HPDE6-E6E7 (cell line): ENCODE results near the gene COX6B1.
A peak's percentile ranks its signal among the peaks of the same experiment; 100 is the strongest.
"Not testable (repeated sequence)": the region's sequence is repeated elsewhere in the genome, so short reads cannot be mapped to it uniquely, and the experiment has no call there.

Experiments used
- DNase-seq: peaks from one replicate; pipeline ENCODE4 v3.0.0; 2011; ENCODE audit warnings: missing footprints; ENCODE audit errors: extremely low spot score

Gene COX6B1

DNA sequence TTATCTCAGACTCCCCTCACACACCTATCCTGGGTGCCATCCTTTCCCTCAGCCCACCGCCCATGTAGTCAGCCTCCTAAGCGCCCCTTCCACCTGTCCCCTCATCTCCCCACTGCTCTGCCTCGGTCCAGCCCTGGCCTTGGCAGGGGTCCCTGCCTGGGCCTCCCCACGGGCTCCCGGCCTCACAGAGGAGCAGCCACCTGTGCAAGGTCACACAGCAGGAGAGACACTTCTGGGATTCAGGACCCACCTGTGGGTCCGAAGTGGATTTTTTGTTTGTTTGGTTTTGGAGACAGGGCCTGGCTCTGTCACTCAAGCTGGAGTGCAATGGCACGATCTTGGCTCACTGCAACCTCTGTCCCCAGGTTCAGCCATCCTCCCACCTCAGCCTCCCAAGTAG, 17.5 kb downstream of the COX6B1 start:
- DNase-seq, result no peak

GRCh38 chr19:35666251-35666913, 18.3 kb downstream of the COX6B1 start, which contains the start of gene UPK1A:
UPK1A (plus strand) TSS chr19:35666517; CDS start chr19:35666813, 296 bp downstream.
- DNase-seq, result no peak

DNA sequence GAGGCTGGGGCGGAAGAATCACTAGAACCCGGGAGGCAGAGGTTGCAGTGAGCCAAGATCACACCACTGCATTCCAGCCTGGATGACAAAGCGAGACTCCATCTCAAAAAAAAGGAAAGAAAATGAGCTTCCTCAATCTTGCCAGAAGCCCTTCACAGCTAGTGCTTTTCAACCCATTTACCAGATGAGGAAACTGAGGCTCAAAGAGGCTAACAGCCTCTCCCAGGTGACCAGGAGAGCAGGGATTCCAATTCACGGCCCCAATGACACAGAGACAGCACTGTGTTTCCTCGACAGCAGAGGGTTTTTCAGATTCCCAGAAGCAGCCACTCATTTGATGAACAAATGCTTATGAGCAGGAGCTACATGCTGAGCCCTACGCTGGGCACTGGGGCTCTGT, 21.4 kb downstream of the COX6B1 start:
- no peak for DNase-seq

DNA sequence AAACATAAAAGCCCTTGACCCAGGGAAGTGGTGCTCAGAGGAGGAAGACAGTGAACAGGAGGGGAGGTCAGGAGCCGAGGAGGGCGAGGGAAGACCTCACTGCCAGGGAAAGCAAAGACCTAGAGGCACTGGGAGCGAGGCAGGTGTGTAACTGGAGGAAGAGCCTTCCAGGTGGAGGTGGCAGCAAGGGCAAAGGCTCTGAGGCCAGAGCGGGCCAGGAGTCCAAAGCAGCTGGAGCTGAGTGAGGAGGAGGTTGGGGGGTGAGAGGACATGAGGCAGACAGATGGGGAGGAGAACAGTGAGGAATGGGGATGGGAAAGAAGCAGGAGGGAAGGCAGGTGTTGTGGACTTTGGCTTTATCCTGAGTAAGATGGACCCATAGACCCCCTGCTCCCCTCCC, 21.9 kb downstream of the COX6B1 start:
- DNase-seq, result no peak

GRCh38 chr19:35670686-35671085, 22.6 kb downstream of the COX6B1 start:
- DNase-seq, result no peak

- DNase-seq, result no peak
Observed at GRCh38 chr19:35671818-35672217, 23.7 kb downstream of the COX6B1 start.

DNA sequence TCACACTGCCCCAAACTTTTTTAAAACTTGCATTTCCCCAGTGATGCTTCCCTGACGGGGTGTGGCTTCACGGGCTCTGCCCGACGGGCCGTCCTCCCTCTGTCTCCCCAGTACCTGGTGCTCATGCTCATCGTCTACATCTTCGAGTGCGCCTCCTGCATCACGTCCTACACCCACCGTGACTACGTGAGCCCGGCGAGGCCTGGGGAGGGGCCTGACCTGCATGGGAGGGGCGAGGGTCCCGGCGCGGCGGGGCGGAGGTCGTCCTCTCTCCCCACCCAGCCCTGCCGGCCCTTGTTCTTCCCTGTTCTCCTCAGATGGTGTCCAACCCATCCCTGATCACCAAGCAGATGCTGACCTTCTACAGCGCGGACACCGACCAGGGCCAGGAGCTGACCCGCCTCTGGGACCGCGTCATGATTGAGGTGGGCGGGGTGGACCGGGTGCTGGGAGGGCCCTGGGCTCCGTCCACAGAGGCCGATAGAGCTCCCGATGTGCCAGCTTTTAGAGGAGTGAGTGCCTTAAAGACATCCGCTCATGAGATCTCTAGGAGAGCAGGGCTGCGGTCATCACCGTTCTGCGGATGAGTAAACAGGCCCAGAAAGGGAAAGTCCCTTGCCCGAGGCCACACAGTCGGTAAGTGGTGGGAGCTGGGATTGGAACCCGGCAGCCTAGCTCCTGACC, 25.1 kb downstream of the COX6B1 start:
- DNase-seq, result peak; percentile 29

DNA sequence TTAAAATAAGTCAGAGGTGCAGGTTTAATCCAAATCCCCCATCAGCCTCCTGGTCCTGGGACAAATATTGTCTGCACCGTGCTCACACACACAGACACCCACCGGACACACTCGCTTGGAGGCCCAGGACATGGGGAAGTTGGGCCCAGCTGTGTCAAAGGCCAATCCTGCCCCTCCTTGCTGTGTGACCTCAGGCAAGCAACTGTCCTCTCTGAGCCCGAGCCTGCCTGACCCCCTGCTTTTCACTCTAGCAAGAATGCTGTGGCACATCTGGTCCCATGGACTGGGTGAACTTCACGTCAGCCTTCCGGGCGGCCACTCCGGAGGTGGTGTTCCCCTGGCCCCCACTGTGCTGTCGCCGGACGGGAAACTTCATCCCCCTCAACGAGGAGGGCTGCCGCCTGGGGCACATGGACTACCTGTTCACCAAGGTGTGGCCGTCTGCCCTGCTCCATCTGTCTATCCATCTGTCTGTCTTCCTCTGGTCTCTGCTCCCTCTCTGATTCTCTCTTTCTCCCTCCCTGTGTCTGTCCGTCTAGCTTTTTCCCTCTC, 27.5 kb downstream of the COX6B1 start:
- DNase-seq, result no peak

- no peak for DNase-seq
Observed at GRCh38 chr19:35689836-35690235, 41.7 kb downstream of the COX6B1 start.

DNA sequence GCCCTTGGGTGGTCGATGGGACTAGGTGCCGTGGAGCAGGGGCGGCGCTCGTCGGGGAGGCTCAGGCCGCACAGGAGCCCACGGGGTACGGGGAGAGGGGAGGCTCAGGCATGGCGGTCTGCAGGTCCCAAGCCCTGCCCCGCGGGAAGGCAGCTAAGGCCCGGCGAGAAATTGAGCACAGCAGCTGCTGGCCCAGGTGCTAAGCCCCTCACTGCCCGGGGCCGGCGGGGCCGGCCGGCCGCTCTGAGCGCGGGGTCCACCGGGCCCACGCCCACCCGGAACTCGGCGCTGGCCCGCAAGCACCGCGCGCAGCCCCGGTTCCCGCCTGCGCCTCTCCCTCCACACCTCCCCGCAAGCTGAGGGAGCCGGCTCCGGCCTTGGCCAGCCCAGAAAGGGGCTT, 43.0 kb downstream of the COX6B1 start:
- not testable (repeated sequence) for DNase-seq

DNA sequence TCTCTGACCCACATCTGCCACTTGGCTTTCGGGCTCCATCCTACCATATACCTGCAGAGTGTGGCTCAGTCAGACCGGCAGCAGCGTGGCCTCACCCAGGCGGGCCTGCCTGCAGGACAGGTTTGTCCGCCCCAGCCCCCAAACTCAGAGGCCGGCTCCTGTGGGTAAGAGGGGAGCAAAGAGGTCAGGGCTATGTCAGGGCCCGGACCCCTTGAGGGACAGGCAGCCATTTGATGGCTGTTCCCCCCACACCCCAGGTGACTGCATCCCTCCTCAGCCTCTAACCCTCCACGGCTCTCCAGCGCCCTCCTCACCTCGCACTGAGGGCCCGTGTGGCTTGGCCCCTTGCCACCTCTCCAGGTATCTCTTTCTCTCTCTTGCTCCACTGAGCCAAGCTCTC, 43.9 kb downstream of the COX6B1 start:
- DNase-seq, result no peak

- no peak for DNase-seq
Observed at GRCh38 chr19:35693422-35693821, 45.3 kb downstream of the COX6B1 start.

GRCh38 chr19:35693835-35694599, 45.9 kb downstream of the COX6B1 start:
- DNase-seq, result peak; percentile 90

DNA sequence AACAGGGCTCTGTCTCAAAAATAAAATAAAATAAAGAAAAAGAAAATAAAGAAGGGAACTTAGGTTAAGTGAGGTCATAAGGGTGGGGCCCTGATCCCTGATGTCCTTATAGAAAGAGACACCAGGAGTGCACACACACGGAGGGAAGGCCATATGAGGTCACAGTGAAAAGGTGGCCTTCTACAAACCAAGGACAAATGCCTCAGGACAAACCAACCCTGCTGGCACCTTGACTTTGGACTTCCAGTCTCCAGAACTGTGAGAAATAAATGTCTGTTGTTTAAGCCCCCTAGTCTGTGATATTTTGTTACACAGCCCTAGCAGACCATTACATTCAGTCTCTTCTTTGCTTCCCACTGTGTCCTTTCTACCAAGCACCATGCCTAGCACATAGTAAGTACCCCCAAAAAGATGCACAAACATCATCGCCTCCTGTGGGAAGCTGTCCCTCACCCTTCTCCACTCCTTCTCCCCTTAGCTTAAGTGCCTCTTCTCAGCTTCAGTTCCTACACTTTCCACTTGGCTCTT, 47.8 kb downstream of the COX6B1 start:
- DNase-seq, result no peak

DNA sequence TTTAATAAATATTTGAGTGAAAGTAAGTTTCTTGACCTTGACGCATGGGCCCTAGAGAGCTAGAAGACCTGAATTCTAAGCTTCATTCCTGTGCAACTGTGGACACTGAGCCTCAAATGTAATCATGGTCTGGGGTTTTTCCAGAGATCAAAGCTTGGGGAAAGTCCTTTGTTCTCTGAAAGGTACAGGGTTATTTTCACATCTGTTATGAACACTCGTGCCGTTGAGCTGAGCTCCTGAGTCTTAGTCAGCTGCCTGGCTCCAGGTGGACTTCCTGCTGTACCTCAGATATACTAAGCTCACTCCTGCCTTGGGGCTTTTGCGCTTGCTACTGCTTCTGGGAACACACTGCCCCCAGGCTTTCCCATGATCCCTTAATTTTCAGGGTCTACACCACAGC, 48.7 kb downstream of the COX6B1 start:
- DNase-seq, result no peak

GRCh38 chr19:35702223-35703012, 54.3 kb downstream of the COX6B1 start:
- DNase-seq, result peak; percentile 98

GRCh38 chr19:35703343-35703742, 55.2 kb downstream of the COX6B1 start:
- DNase-seq, result no peak

DNA sequence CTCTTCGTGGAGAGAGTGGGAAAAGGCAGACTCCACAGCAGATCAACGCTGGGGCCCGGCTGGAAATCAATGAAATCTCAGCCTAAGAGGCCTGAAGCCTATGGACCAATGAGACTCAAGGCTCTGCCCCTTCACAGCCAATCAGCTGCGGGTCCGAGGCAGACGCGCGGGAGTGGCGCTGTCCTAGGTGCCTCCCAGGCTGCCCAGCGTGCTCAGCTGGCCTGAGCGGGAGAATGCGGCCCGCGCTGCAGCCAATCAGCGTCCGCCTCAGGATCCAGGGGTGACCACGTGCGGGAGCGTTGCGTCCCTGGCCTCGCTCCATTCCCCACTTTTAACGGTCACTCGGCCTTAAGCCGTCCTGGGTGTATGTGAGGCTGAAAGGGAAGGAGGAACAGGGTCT, 56.1 kb downstream of the COX6B1 start, which contains the start of gene ZBTB32:
Gene ZBTB32 (plus strand): TSS at position 341 of the 400 bp plus-strand sequence. CDS start 10,069 bp downstream, outside the sequence.
- DNase-seq, result no peak
